Measurements from ENCODE around the gene NXPH1. TPM values are rescaled to one million over a fixed set of nuclear protein-coding genes. Genes with fewer than 3 reads are reported as not detected.

NXPH1 gene
- total and polyA plus RNA-seq, 3 experiments from 2014 or later = not detected

DNA sequence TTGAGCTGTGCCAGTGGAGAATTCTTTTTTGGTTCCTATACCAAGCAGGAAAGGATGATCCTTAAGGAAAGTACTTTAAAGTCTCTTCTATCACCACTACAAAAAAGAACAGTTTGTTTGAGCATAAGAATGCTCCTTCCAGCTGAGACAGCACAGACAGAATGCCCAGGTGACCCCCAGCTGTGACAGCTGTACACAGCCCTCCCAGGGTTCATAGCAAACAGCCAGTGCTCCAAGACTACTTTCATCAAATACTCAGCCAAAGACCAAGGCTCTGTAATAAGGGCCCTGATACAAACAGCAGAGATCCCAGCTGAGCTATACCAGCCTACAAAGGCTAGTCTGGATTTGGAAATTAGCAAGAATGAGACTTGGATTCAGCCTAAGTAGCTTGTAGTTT, 65.7 kb downstream of the NXPH1 start:
- H3K4me1 ChIP-seq (ENCODE audit: insufficient read depth, low read length) = no peaks in the 10 kb centered on the region
- CTCF ChIA-PET = no interaction called here
- H3K4me1 Mint-ChIP-seq = no peaks in the 10 kb centered on the region
- H3K9me3 Mint-ChIP-seq = peaks cover 0 to 6% (median 0%) of the 10 kb centered on the region in 5 donors
- no peaks in the 10 kb centered on the region for H3K9me3 ChIP-seq (ENCODE audit: low read length)
- H3K4me3 ChIP-seq (ENCODE audit: low read length) = no peak overlapping the region
- H3K27me3 Mint-ChIP-seq = peaks cover 0 to 1% of the 10 kb centered on the region in 2 donors
- no peaks in the 10 kb centered on the region for H3K36me3 ChIP-seq (ENCODE audit: insufficient read depth, low read length)
- H3K27me3 ChIP-seq (ENCODE audit: insufficient read depth, low read length, poor library complexity, severe bottlenecking) = no peaks in the 10 kb centered on the region
- POLR2A ChIA-PET = no interaction called here
- no peak overlapping the region for H3K27ac ChIP-seq (ENCODE audit: low read depth, low read length)
- no peaks in the 10 kb centered on the region for H3K36me3 Mint-ChIP-seq
- no peak for DNase-seq
- H3K4me3 Mint-ChIP-seq = no peak overlapping the region
- H3K27ac Mint-ChIP-seq = no peak overlapping the region

DNA sequence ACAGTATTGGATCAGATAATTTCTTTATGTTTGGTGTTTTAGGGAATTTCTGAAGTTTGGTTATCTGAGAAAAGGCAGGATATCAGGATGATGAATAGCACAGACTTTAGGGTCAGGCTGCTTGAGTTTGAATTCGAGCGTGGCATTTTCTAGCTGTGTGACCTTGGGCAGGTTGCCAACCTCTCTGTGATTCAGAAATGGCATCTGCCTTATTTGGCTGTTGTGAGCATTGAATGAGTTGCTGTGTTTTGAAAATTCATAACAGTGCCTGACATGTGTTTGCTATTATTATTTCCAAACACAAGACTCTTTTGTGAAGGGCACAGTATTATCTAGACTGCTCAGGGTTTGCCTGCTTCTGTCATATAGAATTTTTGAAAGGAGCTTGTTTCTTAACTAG, 66.9 kb downstream of the NXPH1 start:
- Mint-ChIP-seq H3K9me3 (peaks cover 0 to 6% (median 0%) of the 10 kb centered on the region in 5 donors), H3K4me1 (no peaks in the 10 kb centered on the region), H3K27me3 (peaks cover 0 to 1% of the 10 kb centered on the region in 2 donors), H3K36me3 (no peaks in the 10 kb centered on the region), H3K4me3 (no peak overlapping the region), H3K27ac (no peak overlapping the region)
- no peak overlapping the region for H3K4me3 ChIP-seq (ENCODE audit: low read length)
- H3K9me3 ChIP-seq (ENCODE audit: low read length) = no peaks in the 10 kb centered on the region
- no peaks in the 10 kb centered on the region for H3K27me3 ChIP-seq (ENCODE audit: insufficient read depth, low read length, poor library complexity, severe bottlenecking)
- ChIA-PET CTCF (no interaction called here), POLR2A (no interaction called here)
- DNase-seq = no peak
- no peaks in the 10 kb centered on the region for H3K4me1 ChIP-seq (ENCODE audit: insufficient read depth, low read length)
- H3K36me3 ChIP-seq (ENCODE audit: insufficient read depth, low read length) = no peaks in the 10 kb centered on the region
- no peak overlapping the region for H3K27ac ChIP-seq (ENCODE audit: low read depth, low read length)

GRCh38 chr7:8507566-8507965, 74.2 kb downstream of the NXPH1 start:
- Histone ChIP-seq H3K4me3 (ENCODE audit: low read length) (no peak overlapping the region), H3K27me3 (ENCODE audit: insufficient read depth, low read length, poor library complexity, severe bottlenecking) (no peaks in the 10 kb centered on the region), H3K9me3 (ENCODE audit: low read length) (no peaks in the 10 kb centered on the region), H3K36me3 (ENCODE audit: insufficient read depth, low read length) (no peaks in the 10 kb centered on the region), H3K27ac (ENCODE audit: low read depth, low read length) (no peak overlapping the region), H3K4me1 (ENCODE audit: insufficient read depth, low read length) (no peaks in the 10 kb centered on the region)
- no peak for DNase-seq
- H3K27ac Mint-ChIP-seq = no peak overlapping the region
- H3K9me3 Mint-ChIP-seq = peaks cover 0 to 6% (median 0%) of the 10 kb centered on the region in 5 donors
- peaks cover 0 to 5% of the 10 kb centered on the region in 2 donors for H3K27me3 Mint-ChIP-seq
- POLR2A ChIA-PET = no interaction called here
- H3K4me3 Mint-ChIP-seq = no peak overlapping the region
- H3K36me3 Mint-ChIP-seq = no peaks in the 10 kb centered on the region
- H3K4me1 Mint-ChIP-seq = no peaks in the 10 kb centered on the region
- CTCF ChIA-PET = no interaction called here

- no peaks in the 10 kb centered on the region for H3K36me3 Mint-ChIP-seq
- no peaks in the 10 kb centered on the region for H3K4me1 Mint-ChIP-seq
- no peak overlapping the region for H3K27ac Mint-ChIP-seq
- Histone ChIP-seq H3K27me3 (ENCODE audit: insufficient read depth, low read length, poor library complexity, severe bottlenecking) (no peaks in the 10 kb centered on the region), H3K9me3 (ENCODE audit: low read length) (no peaks in the 10 kb centered on the region), H3K27ac (ENCODE audit: low read depth, low read length) (no peak overlapping the region), H3K4me1 (ENCODE audit: insufficient read depth, low read length) (no peaks in the 10 kb centered on the region), H3K36me3 (ENCODE audit: insufficient read depth, low read length) (no peaks in the 10 kb centered on the region), H3K4me3 (ENCODE audit: low read length) (no peak overlapping the region)
- ChIA-PET CTCF (no interaction called here), POLR2A (no interaction called here)
- peaks cover 0 to 4% of the 10 kb centered on the region in 2 donors for H3K27me3 Mint-ChIP-seq
- no peak overlapping the region for H3K4me3 Mint-ChIP-seq
- no peaks in the 10 kb centered on the region for H3K9me3 Mint-ChIP-seq
- DNase-seq = no peak
These were observed 76.2 kb downstream of the NXPH1 start for GRCh38 chr7:8509621-8510020.

GRCh38 chr7:8511855-8512254, 78.4 kb downstream of the NXPH1 start:
- H3K9me3 Mint-ChIP-seq = no peaks in the 10 kb centered on the region
- H3K4me3 Mint-ChIP-seq = no peak overlapping the region
- H3K27me3 Mint-ChIP-seq = no peaks in the 10 kb centered on the region
- ChIA-PET POLR2A (no interaction called here), CTCF (no interaction called here)
- DNase-seq = no peak
- no peaks in the 10 kb centered on the region for H3K4me1 Mint-ChIP-seq
- no peaks in the 10 kb centered on the region for H3K4me1 ChIP-seq (ENCODE audit: insufficient read depth, low read length)
- no peak overlapping the region for H3K27ac ChIP-seq (ENCODE audit: low read depth, low read length)
- no peak overlapping the region for H3K27ac Mint-ChIP-seq
- no peaks in the 10 kb centered on the region for H3K9me3 ChIP-seq (ENCODE audit: low read length)
- no peak overlapping the region for H3K4me3 ChIP-seq (ENCODE audit: low read length)
- H3K27me3 ChIP-seq (ENCODE audit: insufficient read depth, low read length, poor library complexity, severe bottlenecking) = no peaks in the 10 kb centered on the region
- no peaks in the 10 kb centered on the region for H3K36me3 Mint-ChIP-seq
- H3K36me3 ChIP-seq (ENCODE audit: insufficient read depth, low read length) = no peaks in the 10 kb centered on the region

DNA sequence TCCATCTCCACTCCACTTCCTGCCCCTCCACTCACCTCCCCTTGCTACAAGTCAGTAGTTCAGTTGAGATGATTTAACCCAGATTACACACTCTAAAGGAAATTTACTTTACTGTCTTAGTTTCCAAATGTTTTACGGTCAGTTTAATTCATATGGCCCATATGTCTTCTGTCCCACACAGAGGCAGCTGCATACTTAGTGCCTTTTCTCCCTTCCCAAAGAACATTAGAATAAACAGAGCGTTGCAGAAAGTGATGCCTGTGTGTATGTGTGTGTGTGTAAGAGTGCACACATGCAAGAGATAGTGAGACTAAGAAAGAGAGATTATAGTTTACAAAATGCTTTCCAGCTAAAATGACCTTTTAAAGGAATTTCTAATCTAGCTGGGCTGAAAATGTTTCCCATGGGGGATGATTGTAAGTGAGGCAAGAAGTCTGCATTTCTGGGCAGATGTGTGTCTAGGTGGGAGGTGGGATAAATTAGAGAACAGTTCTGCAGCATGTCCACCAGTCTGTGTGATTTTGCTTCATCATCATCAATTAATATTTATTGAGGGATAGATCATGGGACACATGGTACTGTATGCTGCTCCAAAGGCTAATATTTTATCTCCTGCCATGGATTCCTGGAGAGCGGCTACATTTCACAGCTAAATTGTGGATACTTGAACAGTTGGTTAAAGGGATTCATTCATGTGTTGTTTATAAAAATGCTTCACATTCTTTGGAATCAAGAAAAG, 81.5 kb downstream of the NXPH1 start:
- no peak for DNase-seq
- no peaks in the 10 kb centered on the region for H3K4me1 Mint-ChIP-seq
- no peak overlapping the region for H3K4me3 Mint-ChIP-seq
- H3K4me3 ChIP-seq (ENCODE audit: low read length) = no peak overlapping the region
- POLR2A ChIA-PET = no interaction called here
- CTCF ChIA-PET = no interaction called here
- H3K36me3 ChIP-seq (ENCODE audit: insufficient read depth, low read length) = no peaks in the 10 kb centered on the region
- H3K27ac ChIP-seq (ENCODE audit: low read depth, low read length) = no peak overlapping the region
- H3K36me3 Mint-ChIP-seq = no peaks in the 10 kb centered on the region
- no peaks in the 10 kb centered on the region for H3K9me3 Mint-ChIP-seq
- no peaks in the 10 kb centered on the region for H3K9me3 ChIP-seq (ENCODE audit: low read length)
- H3K27me3 ChIP-seq (ENCODE audit: insufficient read depth, low read length, poor library complexity, severe bottlenecking) = no peaks in the 10 kb centered on the region
- H3K27me3 Mint-ChIP-seq = no peaks in the 10 kb centered on the region
- H3K4me1 ChIP-seq (ENCODE audit: insufficient read depth, low read length) = no peaks in the 10 kb centered on the region
- H3K27ac Mint-ChIP-seq = no peak overlapping the region

DNA sequence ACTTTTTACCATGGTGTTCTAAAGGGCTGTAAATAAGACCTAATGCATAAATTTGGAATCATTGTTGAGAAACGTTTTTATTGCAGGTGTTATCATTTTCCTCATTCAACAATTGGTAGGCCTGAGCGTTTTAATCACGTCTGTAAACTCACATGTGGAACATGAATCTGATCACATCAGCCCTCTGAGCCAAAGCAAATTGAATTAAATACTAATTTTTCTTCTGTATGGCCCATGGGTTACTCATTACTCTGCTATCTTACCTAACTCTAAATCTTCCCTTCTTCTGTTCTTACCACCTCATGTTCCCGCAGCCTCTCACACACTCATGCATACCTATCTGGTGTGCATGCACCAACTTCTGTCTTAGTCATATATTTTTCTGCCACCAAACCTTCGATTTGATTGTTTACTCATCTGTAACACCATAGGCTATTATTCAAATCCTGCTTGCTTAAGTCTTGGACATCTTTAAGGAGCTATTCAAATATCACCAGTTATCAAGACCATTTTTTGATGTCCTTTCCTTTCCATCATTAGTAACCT, 82.3 kb downstream of the NXPH1 start:
- H3K36me3 ChIP-seq (ENCODE audit: insufficient read depth, low read length) = no peaks in the 10 kb centered on the region
- H3K27me3 ChIP-seq (ENCODE audit: insufficient read depth, low read length, poor library complexity, severe bottlenecking) = no peaks in the 10 kb centered on the region
- ChIA-PET CTCF (no interaction called here), POLR2A (interaction anchor here (0.6 kb wide), 1 partner anchor 67 kb away, joined by 3 read pairs; no protein-coding TSS in a partner anchor)
- Mint-ChIP-seq H3K4me1 (no peaks in the 10 kb centered on the region), H3K27me3 (no peaks in the 10 kb centered on the region), H3K9me3 (no peaks in the 10 kb centered on the region), H3K36me3 (no peaks in the 10 kb centered on the region), H3K27ac (no peak overlapping the region), H3K4me3 (no peak overlapping the region)
- H3K9me3 ChIP-seq (ENCODE audit: low read length) = no peaks in the 10 kb centered on the region
- no peaks in the 10 kb centered on the region for H3K4me1 ChIP-seq (ENCODE audit: insufficient read depth, low read length)
- no peak overlapping the region for H3K4me3 ChIP-seq (ENCODE audit: low read length)
- H3K27ac ChIP-seq (ENCODE audit: low read depth, low read length) = no peak overlapping the region
- no peak for DNase-seq

- Histone ChIP-seq H3K4me3 (ENCODE audit: low read length) (no peak overlapping the region), H3K4me1 (ENCODE audit: insufficient read depth, low read length) (no peaks in the 10 kb centered on the region), H3K9me3 (ENCODE audit: low read length) (no peaks in the 10 kb centered on the region), H3K27me3 (ENCODE audit: insufficient read depth, low read length, poor library complexity, severe bottlenecking) (no peaks in the 10 kb centered on the region), H3K36me3 (ENCODE audit: insufficient read depth, low read length) (no peaks in the 10 kb centered on the region), H3K27ac (ENCODE audit: low read depth, low read length) (no peak overlapping the region)
- H3K4me3 Mint-ChIP-seq = no peak overlapping the region
- ChIA-PET CTCF (no interaction called here), POLR2A (no interaction called here)
- H3K27ac Mint-ChIP-seq = no peak overlapping the region
- H3K36me3 Mint-ChIP-seq = no peaks in the 10 kb centered on the region
- H3K27me3 Mint-ChIP-seq = no peaks in the 10 kb centered on the region
- H3K9me3 Mint-ChIP-seq = peaks cover 0 to 2% (median 0%) of the 10 kb centered on the region in 5 donors
- no peak for DNase-seq
- H3K4me1 Mint-ChIP-seq = no peaks in the 10 kb centered on the region
These were observed 83.6 kb downstream of the NXPH1 start for GRCh38 chr7:8516976-8517375.
